Body of pancreas (tissue), 4 donors: ENCODE measurements around the gene ST3GAL5. TPM values are rescaled to one million over a fixed set of nuclear protein-coding genes. Genes with fewer than 3 reads are reported as not detected.

Source experiments
- ATAC-seq: fragments of 150-250 bp; one replicate; pipeline ENCODE4 v1.9.1; 2016
- DNase-seq, 4 donors: peaks; one replicate each; pipeline ENCODE4 v3.0.0-alpha.2; 2019
- H3K27ac ChIP-seq, 4 donors: fragments of 200-600 bp; sonication (generic); 1 replicate in 3 of 4; 2 replicates in 1 of 4; pipeline versions ENCODE4 v1.5.1 to v1.6.1; 2016 to 2019; ENCODE audit warnings: mild to moderate bottlenecking in 1 of 4, mixed read lengths in 1 of 4, moderate library complexity in 1 of 4
- H3K27me3 ChIP-seq, 2 donors: fragments of 200-600 bp; sonication (generic); one replicate each; pipeline ENCODE4 v1.6.0; 2016; ENCODE audit warnings: mild to moderate bottlenecking in 1 of 2
- H3K36me3 ChIP-seq, 2 donors: fragments of 200-600 bp; sonication (generic); replicated peaks in 1 of 2; 2 replicates each; pipeline ENCODE4 v1.5.1; 2016; ENCODE audit warnings: low read depth in 2 of 2; ENCODE audit not compliant: insufficient read depth in 1 of 2
- H3K4me1 ChIP-seq: fragments of 200-600 bp; sonication (generic); one replicate; pipeline ENCODE4 v1.6.0; 2016
- H3K4me3 ChIP-seq, 2 donors: fragments of 200-600 bp; sonication (generic); 1 replicate in 1 of 2; 2 replicates in 1 of 2; pipeline ENCODE4 v1.5.1; 2016 to 2019
- H3K9me3 ChIP-seq, 3 donors: fragments of 200-600 bp; sonication (generic); 1 replicate in 2 of 3; 2 replicates in 1 of 3; pipeline ENCODE4 v1.5.1; 2016
- POLR2A ChIP-seq, 3 donors: fragments of 450-650 bp; IDR thresholded peaks; one replicate each; pipeline ENCODE4 v1.6.1; 2016; ENCODE audit warnings: antibody characterized with exemption in 3 of 3, mild to moderate bottlenecking in 2 of 3
- WGBS, 2 donors: methylation state at CpG; one replicate each; pipeline ENCODE4 v1.1.5; 2017; 5-methylcytosine and 5-hydroxymethylcytosine counted together
- intact Hi-C: fragments of 100-400 bp; cut with DNase I; formaldehyde crosslinking; loops from one replicate; pipeline ENCODE4 v1.15.1; 2023
- total RNA-seq, 2 donors: library from RNA; depleted of rRNA; stranded (reverse); fragments of >200 nt; gene quantifications; one replicate each; pipeline ENCODE4 v1.1.0, GENCODE V29; 2016
- TF ChIP-seq, protein P1 (sequence below), 7 experiments: fragments of 450-650 bp in 4 of 7; fragments of 200-600 bp in 3 of 7; sonication (generic) in 3 of 7; IDR thresholded peaks; one replicate each; pipeline ENCODE4 v1.5.1; 2016 to 2019; ENCODE audit warnings: antibody characterized with exemption in 7 of 7

The ST3GAL5 gene
- total RNA-seq, 2 donors from 2014 or later, result 8.6 to 18.8 TPM

DNA sequence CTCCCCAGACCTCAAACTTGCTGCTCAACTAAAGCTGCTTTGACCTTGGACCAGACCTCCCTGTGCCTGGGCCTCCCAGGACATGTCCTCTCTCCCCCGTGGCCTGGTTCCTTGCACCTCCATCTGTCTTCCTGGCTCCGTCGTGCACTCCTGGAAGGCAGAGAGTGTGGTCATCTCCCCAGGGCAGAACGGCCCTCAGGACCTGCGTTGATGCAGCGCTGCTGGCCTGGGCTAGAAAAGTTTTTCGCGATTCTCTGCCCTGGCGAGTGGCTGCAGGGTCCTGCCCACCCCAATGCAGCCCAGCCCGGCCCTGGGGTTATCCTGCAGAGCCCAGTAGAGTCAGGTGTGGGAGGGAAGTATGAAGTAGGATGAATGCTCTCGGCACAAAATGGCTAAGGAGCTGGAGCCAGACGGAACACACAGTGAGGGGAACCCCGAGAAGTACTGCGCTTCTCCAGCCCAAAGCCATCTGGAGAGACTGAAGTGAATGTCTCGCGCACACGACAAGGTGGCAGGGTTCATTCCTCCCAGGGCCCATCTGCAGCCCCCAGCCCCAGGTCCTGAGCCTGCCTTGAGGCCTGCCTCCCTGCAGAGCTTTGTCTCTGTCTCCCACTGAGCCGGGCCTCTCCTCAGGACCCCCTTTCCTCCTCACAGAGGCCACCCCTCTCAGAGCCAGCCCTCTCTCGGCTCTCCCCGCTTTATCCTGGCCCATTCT is 93.3 kb downstream of the ST3GAL5 start:
- WGBS, 2 donors, result 78 to 89% methylated on average over 14 to 20 of the region's 20 CpGs
- H3K4me1 ChIP-seq, result peaks cover 29% of the 10 kb centered on the region

DNA sequence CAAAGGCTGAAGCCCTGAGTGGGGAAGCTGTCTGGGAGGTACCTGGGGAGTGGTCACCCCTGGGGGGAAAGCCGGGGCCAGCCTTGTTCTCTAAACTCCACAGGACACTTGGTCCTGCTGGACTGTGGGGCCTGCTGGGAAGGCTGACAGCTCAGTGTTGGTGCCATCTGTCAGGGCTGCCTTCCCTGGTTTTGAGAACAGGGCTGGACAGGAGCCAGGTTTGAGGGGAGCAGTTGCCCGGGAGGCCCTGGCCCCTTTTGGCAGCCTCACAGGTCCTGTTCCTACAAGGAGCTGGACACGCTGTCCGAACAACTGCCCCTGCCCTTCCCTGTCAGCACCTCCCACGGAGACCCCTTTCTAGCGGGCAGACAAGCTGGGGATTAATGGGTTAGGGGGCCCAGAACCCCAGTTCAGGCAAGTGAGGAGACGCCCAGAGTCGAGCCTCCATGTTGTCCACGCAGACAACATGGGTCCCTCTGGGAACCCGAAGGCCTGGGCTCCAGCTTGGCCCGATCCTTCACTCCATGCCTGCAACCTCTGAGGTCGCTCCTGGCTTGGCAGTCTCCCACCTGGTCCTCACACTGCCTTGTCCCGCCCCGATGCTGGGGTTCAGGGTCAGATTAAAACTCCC is 94.2 kb downstream of the ST3GAL5 start:
- H3K4me1 ChIP-seq, result peaks cover 29% of the 10 kb centered on the region
- intact Hi-C loops, result no loop called here
- H3K27ac ChIP-seq, result peak overlapping the region in 1 of 4 donors; percentile 7
- H3K4me3 ChIP-seq, result no peak overlapping the region
- TF ChIP-seq, protein P1, sequence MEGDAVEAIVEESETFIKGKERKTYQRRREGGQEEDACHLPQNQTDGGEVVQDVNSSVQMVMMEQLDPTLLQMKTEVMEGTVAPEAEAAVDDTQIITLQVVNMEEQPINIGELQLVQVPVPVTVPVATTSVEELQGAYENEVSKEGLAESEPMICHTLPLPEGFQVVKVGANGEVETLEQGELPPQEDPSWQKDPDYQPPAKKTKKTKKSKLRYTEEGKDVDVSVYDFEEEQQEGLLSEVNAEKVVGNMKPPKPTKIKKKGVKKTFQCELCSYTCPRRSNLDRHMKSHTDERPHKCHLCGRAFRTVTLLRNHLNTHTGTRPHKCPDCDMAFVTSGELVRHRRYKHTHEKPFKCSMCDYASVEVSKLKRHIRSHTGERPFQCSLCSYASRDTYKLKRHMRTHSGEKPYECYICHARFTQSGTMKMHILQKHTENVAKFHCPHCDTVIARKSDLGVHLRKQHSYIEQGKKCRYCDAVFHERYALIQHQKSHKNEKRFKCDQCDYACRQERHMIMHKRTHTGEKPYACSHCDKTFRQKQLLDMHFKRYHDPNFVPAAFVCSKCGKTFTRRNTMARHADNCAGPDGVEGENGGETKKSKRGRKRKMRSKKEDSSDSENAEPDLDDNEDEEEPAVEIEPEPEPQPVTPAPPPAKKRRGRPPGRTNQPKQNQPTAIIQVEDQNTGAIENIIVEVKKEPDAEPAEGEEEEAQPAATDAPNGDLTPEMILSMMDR (IDR thresholded peaks at IDR 0.05), result no peak
- no peak for TF ChIP-seq POLR2A (IDR thresholded peaks at IDR 0.05)
- ATAC-seq (no peak), DNase-seq (peak in 1 of 4 donors; percentile 36)
- 62 to 70% methylated on average over 9 to 14 of the region's 14 CpGs for WGBS, 2 donors
- no peaks in the 10 kb centered on the region for H3K27me3 ChIP-seq
- H3K36me3 ChIP-seq, result no peaks in the 10 kb centered on the region
- no peaks in the 10 kb centered on the region for H3K9me3 ChIP-seq

More for the DNA sequence above, 93.3 kb downstream of the ST3GAL5 start:
- Histone ChIP-seq H3K27me3 (no peaks in the 10 kb centered on the region), H3K36me3 (no peaks in the 10 kb centered on the region), H3K9me3 (no peaks in the 10 kb centered on the region), H3K4me3 (no peak overlapping the region), H3K27ac (no peak overlapping the region)
- DNase-seq (no peak), ATAC-seq (no peak)
- intact Hi-C loops, result no loop called here
- TF ChIP-seq, protein P1 (IDR thresholded peaks at IDR 0.05), result no peak
- TF ChIP-seq POLR2A (IDR thresholded peaks at IDR 0.05), result no peak

DNA sequence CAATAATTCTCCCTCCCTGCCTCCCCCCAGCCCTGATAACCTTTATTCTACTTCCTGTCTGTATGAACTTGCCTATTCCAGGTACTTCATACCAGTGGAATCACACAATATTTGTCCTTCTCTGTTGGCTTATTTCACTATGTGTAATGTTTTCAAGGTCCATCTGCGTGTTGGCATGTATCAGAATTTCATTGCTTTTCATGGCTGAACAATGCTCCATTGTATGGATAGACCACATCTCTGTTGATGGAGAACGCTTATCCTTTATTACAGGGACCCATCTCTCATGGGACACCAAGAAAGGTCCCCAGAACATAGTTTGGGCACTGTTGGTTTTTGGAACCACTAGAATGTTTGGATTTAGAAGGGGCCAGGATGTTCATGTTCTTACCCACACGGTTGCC is 94.8 kb downstream of the ST3GAL5 start:
- Histone ChIP-seq H3K4me3 (no peak overlapping the region), H3K4me1 (peaks cover 29% of the 10 kb centered on the region), H3K27me3 (no peaks in the 10 kb centered on the region), H3K36me3 (no peaks in the 10 kb centered on the region), H3K9me3 (no peaks in the 10 kb centered on the region), H3K27ac (peak overlapping the region in 1 of 4 donors; percentile 7)
- DNase-seq (no peak), ATAC-seq (no peak)
- intact Hi-C loops, result no loop called here
- TF ChIP-seq, protein P1 (IDR thresholded peaks at IDR 0.05), result no peak
- no peak for TF ChIP-seq POLR2A (IDR thresholded peaks at IDR 0.05)
- WGBS, 2 donors, result 54 to 72% methylated on average over 3 of the region's 3 CpGs

DNA sequence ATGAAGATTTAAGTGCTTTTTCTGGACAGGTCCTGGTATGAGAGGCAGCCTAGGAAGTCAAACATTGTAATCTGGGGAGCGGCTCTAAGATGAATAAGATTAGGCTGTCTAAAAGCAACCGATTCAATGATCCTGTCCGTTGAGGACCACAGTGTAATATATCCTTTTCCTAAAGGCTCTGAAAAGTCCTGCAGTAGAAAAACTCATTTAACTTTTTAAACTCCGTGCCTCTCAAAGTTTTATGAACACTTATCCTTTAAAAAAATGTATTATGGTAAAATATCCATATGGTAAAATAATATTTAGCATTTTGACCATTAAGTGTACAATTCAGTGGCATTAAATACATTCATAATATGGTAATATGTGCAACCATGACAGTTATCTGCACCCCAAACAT is 95.2 kb downstream of the ST3GAL5 start:
- no peak for ATAC-seq
- peaks cover 29% of the 10 kb centered on the region for H3K4me1 ChIP-seq

More for the DNA sequence above, 95.2 kb downstream of the ST3GAL5 start:
- 74 to 91% methylated on average over 4 of the region's 4 CpGs for WGBS, 2 donors
- H3K4me3 ChIP-seq, result no peak overlapping the region
- H3K27me3 ChIP-seq, result no peaks in the 10 kb centered on the region
- no peaks in the 10 kb centered on the region for H3K9me3 ChIP-seq
- TF ChIP-seq, protein P1 (IDR thresholded peaks at IDR 0.05), result no peak
- TF ChIP-seq POLR2A (IDR thresholded peaks at IDR 0.05), result no peak
- intact Hi-C loops, result no loop called here
- peak overlapping the region in 1 of 4 donors; percentile 7 for H3K27ac ChIP-seq
- no peaks in the 10 kb centered on the region for H3K36me3 ChIP-seq
- no peak for DNase-seq
